H1 (cell line): Measurements from ENCODE around the gene GOLGA8J. TPM values are rescaled to one million over a fixed set of nuclear protein-coding genes. Genes with fewer than 3 reads are reported as not detected.
"Not testable (repeated sequence)": the region's sequence is repeated elsewhere in the genome, so short reads cannot be mapped to it uniquely, and the experiment has no call there.

Experiments
- CTCF ChIA-PET: fragments of 300-600 bp; sonication (Branson Sonifier 250); formaldehyde crosslinking; loops from one replicate; lab custom pipeline; 2021; ENCODE audit not compliant: partially characterized antibody; lab: Charles Lee
- POLR2A ChIA-PET: fragments of 300-600 bp; sonication (Branson Sonifier 250); formaldehyde crosslinking; loops from one replicate; lab custom pipeline; 2021; ENCODE audit warnings: inconsistent platforms; ENCODE audit not compliant: partially characterized antibody; lab: Charles Lee
- DNase-seq, 2 experiments: peaks; one replicate each; pipeline versions ENCODE4 v3.0.0 to v3.0.0-alpha.2; 2010 to 2022; ENCODE audit warnings: low spot score in 2 of 2, low read depth in 1 of 2, mixed read lengths in 1 of 2
- FAIRE-seq: peaks from 2 replicates; lab custom pipeline; 2011; peaks lifted over from hg19 to GRCh38; lab: Jason Lieb, UNC
- H2AFZ ChIP-seq: 2 replicates; pipeline ENCODE4 v1.8.1; 2012; ENCODE audit warnings: low read length, inconsistent platforms
- H2AK5ac ChIP-seq: 2 replicates; pipeline ENCODE4 v1.6.1; 2013; ENCODE audit warnings: low read depth, low read length
- H2BK120ac ChIP-seq: replicated peaks from 2 replicates; pipeline ENCODE3; 2013; ENCODE audit warnings: low read depth, low read length, inconsistent platforms
- H2BK12ac ChIP-seq: 2 replicates; pipeline ENCODE4 v1.6.1; 2013; ENCODE audit warnings: low read depth, low read length
- H2BK15ac ChIP-seq: 2 replicates; pipeline ENCODE4 v1.6.1; 2013; ENCODE audit warnings: low read length
- H2BK20ac ChIP-seq: 2 replicates; pipeline ENCODE4 v1.6.1; 2013; ENCODE audit warnings: low read length
- H2BK5ac ChIP-seq: 2 replicates; pipeline ENCODE4 v1.6.1; 2013; ENCODE audit warnings: low read depth, low read length
- H3K14ac ChIP-seq: 2 replicates; pipeline ENCODE4 v1.6.1; 2013; ENCODE audit warnings: inconsistent platforms; ENCODE audit not compliant: insufficient read length
- H3K18ac ChIP-seq: 2 replicates; pipeline ENCODE4 v1.6.1; 2013; ENCODE audit warnings: low read length; ENCODE audit errors: extremely low read depth
- H3K23ac ChIP-seq: 2 replicates; pipeline ENCODE4 v1.6.1; 2013; ENCODE audit warnings: inconsistent platforms; ENCODE audit not compliant: insufficient read length
- H3K23me2 ChIP-seq: 2 replicates; pipeline ENCODE4 v1.6.1; 2013; ENCODE audit warnings: low read depth, low read length
- H3K27ac ChIP-seq: 2 replicates; pipeline ENCODE4 v1.6.1; 2011; ENCODE audit warnings: low read depth, low read length, inconsistent platforms
- H3K27me3 ChIP-seq, 4 experiments: replicated peaks in 1 of 4; 1 replicate in 1 of 4; 2 replicates in 3 of 4; pipeline versions ENCODE4 v1.6.1 to v1.8.1; 2011 to 2013; ENCODE audit warnings: low read length in 3 of 4, mild to moderate bottlenecking in 3 of 4, inconsistent platforms in 2 of 4, mixed read lengths in 2 of 4, moderate library complexity in 1 of 4; ENCODE audit not compliant: control insufficient read depth in 3 of 4, insufficient read depth in 3 of 4; ENCODE audit errors: extremely low read depth in 1 of 4
- H3K36me3 ChIP-seq, 4 experiments: 2 replicates each; pipeline versions ENCODE4 v1.6.1 to v1.8.1; 2011 to 2013; ENCODE audit warnings: mild to moderate bottlenecking in 4 of 4, low read length in 3 of 4, moderate library complexity in 2 of 4, control low read depth in 1 of 4, inconsistent platforms in 1 of 4; ENCODE audit not compliant: insufficient read depth in 4 of 4, control insufficient read depth in 2 of 4
- H3K4ac ChIP-seq: replicated peaks from 2 replicates; pipeline ENCODE3; 2013; ENCODE audit warnings: low read length, low read depth, mixed read lengths, inconsistent platforms; ENCODE audit not compliant: insufficient read length
- H3K4me1 ChIP-seq, 4 experiments: replicated peaks in 1 of 4; 1 replicate in 1 of 4; 2 replicates in 3 of 4; pipeline versions ENCODE4 v1.6.1 to v1.8.1; 2011 to 2013; ENCODE audit warnings: low read length in 3 of 4, inconsistent platforms in 2 of 4, mixed read lengths in 1 of 4; ENCODE audit not compliant: insufficient read depth in 4 of 4, control insufficient read depth in 3 of 4
- H3K4me2 ChIP-seq, 2 experiments: 2 replicates each; pipeline versions ENCODE4 v1.6.1 to v1.8.1; 2011 to 2013; ENCODE audit warnings: low read depth in 2 of 2, low read length in 2 of 2, control low read depth in 1 of 2, inconsistent platforms in 1 of 2, mild to moderate bottlenecking in 1 of 2; ENCODE audit not compliant: insufficient read depth in 1 of 2
- H3K4me3 ChIP-seq, 4 experiments: fragments of 200-600, 300-600 bp in 1 of 4; sonication (generic), shearing (Covaris generic), sonication (Bioruptor Twin) in 1 of 4; 2 replicates each; pipeline versions ENCODE4 v1.5.1 to v1.8.1; 2011 to 2016; ENCODE audit warnings: low read length in 4 of 4, low read depth in 3 of 4, control low read depth in 2 of 4, inconsistent platforms in 2 of 4, mild to moderate bottlenecking in 2 of 4, mixed read lengths in 1 of 4, moderate library complexity in 1 of 4; ENCODE audit not compliant: insufficient read depth in 2 of 4; ENCODE audit errors: extremely low read depth in 1 of 4
- H3K56ac ChIP-seq: replicated peaks from 2 replicates; pipeline ENCODE3; 2013; ENCODE audit warnings: low read depth, mild to moderate bottlenecking, mixed read lengths, low read length, inconsistent platforms; ENCODE audit not compliant: insufficient read length
- H3K79me1 ChIP-seq: 2 replicates; pipeline ENCODE4 v1.6.1; 2013; ENCODE audit warnings: low read depth, low read length, control low read depth
- H3K79me2 ChIP-seq, 2 experiments: 2 replicates each; pipeline versions ENCODE4 v1.6.1 to v1.8.1; 2012 to 2013; ENCODE audit warnings: low read length in 2 of 2, mild to moderate bottlenecking in 2 of 2, inconsistent platforms in 1 of 2; ENCODE audit not compliant: insufficient read depth in 2 of 2, control insufficient read depth in 1 of 2
- H3K9ac ChIP-seq, 4 experiments: replicated peaks in 1 of 4; 1 replicate in 1 of 4; 2 replicates in 3 of 4; pipeline versions ENCODE4 v1.6.1 to v1.8.1; 2011 to 2013; ENCODE audit warnings: low read depth in 3 of 4, low read length in 3 of 4, control low read depth in 2 of 4, mild to moderate bottlenecking in 2 of 4, moderate library complexity in 2 of 4, inconsistent platforms in 1 of 4; ENCODE audit errors: extremely low read depth in 1 of 4
- H3K9me3 ChIP-seq, 2 experiments: 2 replicates each; pipeline versions ENCODE4 v1.6.1 to v1.8.1; 2012 to 2013; ENCODE audit warnings: mild to moderate bottlenecking in 2 of 2, moderate library complexity in 2 of 2, control low read depth in 1 of 2, inconsistent platforms in 1 of 2, low read depth in 1 of 2, low read length in 1 of 2, mixed read lengths in 1 of 2; ENCODE audit not compliant: insufficient read depth in 2 of 2
- H4K20me1 ChIP-seq, 2 experiments: replicated peaks in 1 of 2; 2 replicates each; pipeline versions ENCODE3 to v1.8.1; 2011 to 2013; ENCODE audit warnings: inconsistent platforms in 2 of 2, low read length in 2 of 2, mild to moderate bottlenecking in 1 of 2; ENCODE audit not compliant: insufficient read depth in 2 of 2, control insufficient read depth in 1 of 2
- H4K5ac ChIP-seq: 2 replicates; pipeline ENCODE4 v1.6.1; 2013; ENCODE audit warnings: low read length, low read depth, mixed read lengths, inconsistent platforms; ENCODE audit not compliant: insufficient read length
- H4K8ac ChIP-seq: 2 replicates; pipeline ENCODE4 v1.8.0; 2013; ENCODE audit warnings: mild to moderate bottlenecking, moderate library complexity, low read length, inconsistent platforms; ENCODE audit not compliant: insufficient read depth; ENCODE audit errors: extremely low read depth
- H4K91ac ChIP-seq: replicated peaks from 2 replicates; pipeline ENCODE3; 2013; ENCODE audit warnings: low read length, mixed read lengths, inconsistent platforms; ENCODE audit not compliant: insufficient read length
- RAD21 ChIP-seq, 2 experiments: IDR thresholded peaks in 1 of 2; conservative IDR thresholded peaks in 1 of 2; 2 replicates each; pipeline ENCODE4 v1.6.1; 2011; ENCODE audit warnings: low read depth in 2 of 2, low read length in 2 of 2, improper control_type of control experiment in 1 of 2, inconsistent platforms in 1 of 2, mild to moderate bottlenecking in 1 of 2, moderate library complexity in 1 of 2
- WGBS, 2 experiments: shearing (Covaris generic) in 1 of 2; methylation state at CpG; one replicate each; pipeline versions ENCODE4 v1.1.6 to v1.1.7; 2013 to 2015; ENCODE audit warnings: low lambda C conversion rate in 2 of 2, mixed read lengths in 2 of 2, inconsistent platforms in 1 of 2, low coverage in 1 of 2, missing lambda C conversion rate in 1 of 2; ENCODE audit not compliant: insufficient replicate concordance in 2 of 2, insufficient coverage in 1 of 2, insufficient read length in 1 of 2; ENCODE audit errors: extremely low coverage in 1 of 2, missing lambda C conversion rate in 1 of 2; 5-methylcytosine and 5-hydroxymethylcytosine counted together
- polyA plus RNA-seq, 7 experiments: library from polyadenylated mRNA; depleted of rRNA in 3 of 7; stranded (reverse) in 5 of 7; unstranded in 2 of 7; fragments of >200 nt in 5 of 7; fragments of 200-250 nt in 2 of 7; gene quantifications; 1 replicate in 5 of 7; 2 replicates in 1 of 7; 4 replicates in 1 of 7; pipeline versions ENCODE4 v1.2.1 to v1.2.3, GENCODE V29; 2011 to 2013; ENCODE audit warnings: missing spikeins in 2 of 7, mixed read lengths in 2 of 7
- total RNA-seq: library from RNA; stranded (reverse); fragmentation: NEBNext Ultra II Directional; extraction: Animal tissue kit (Norgen Biotek cat#: 25700); gene quantifications from 2 replicates; pipeline ENCODE4 v1.2.1, GENCODE V29; 2021

GOLGA8J gene
- total and polyA plus RNA-seq, 2 of the 8 experiments (the other 6 are each of a cell fraction or from before 2014, with no cell fraction given): not detected

DNA sequence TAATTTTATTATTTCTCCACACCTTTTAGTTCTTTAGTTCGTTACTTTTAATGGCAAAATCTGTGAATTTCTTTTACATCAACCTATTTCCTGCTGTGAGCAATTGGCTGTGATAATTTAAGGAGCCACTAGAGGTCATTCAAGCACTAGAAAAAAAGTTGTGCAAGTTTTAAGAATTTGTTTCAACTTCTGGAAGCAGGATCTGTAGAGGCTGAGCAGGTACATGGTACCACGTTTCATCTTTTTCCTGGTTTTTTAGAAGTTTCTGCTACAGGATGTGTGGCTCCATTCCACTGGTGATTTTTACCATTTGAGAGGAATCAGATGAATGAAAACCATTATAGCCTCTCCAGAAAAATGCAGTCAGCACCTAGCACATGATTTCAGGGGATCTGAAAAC lies 47.3 kb downstream of the GOLGA8J start:
- H4K91ac ChIP-seq, H2BK15ac ChIP-seq, H4K20me1 ChIP-seq, H3K27me3 ChIP-seq, FAIRE-seq, H3K4me2 ChIP-seq, H3K23me2 ChIP-seq, H3K4ac ChIP-seq, H3K18ac ChIP-seq, H3K79me1 ChIP-seq, H2BK120ac ChIP-seq, H2BK12ac ChIP-seq, H3K9me3 ChIP-seq, DNase-seq, H3K14ac ChIP-seq, H3K23ac ChIP-seq, H4K5ac ChIP-seq, H3K27ac ChIP-seq, H3K9ac ChIP-seq, H3K36me3 ChIP-seq, H3K79me2 ChIP-seq, CTCF ChIA-PET, POLR2A ChIA-PET, H2AFZ ChIP-seq, H3K4me1 ChIP-seq, H3K56ac ChIP-seq, H2AK5ac ChIP-seq, H2BK5ac ChIP-seq, H4K8ac ChIP-seq, H2BK20ac ChIP-seq, H3K4me3 ChIP-seq: not testable (repeated sequence)
- 40% methylated on average over 1 of the region's 2 CpGs; no CpG with 5 or more reads in 1 of the 2 experiments for WGBS, 2 experiments
- TF ChIP-seq RAD21 (IDR thresholded peaks at IDR 0.05 in 1 of 2, conservative IDR thresholded peaks at IDR 0.05 in 1 of 2; ENCODE audit: low read depth in 2 of 2, low read length in 2 of 2): 0 out of 4 replicates have a peak, but pooled peaks of 1 of the 2 experiments have one; percentile 1

DNA sequence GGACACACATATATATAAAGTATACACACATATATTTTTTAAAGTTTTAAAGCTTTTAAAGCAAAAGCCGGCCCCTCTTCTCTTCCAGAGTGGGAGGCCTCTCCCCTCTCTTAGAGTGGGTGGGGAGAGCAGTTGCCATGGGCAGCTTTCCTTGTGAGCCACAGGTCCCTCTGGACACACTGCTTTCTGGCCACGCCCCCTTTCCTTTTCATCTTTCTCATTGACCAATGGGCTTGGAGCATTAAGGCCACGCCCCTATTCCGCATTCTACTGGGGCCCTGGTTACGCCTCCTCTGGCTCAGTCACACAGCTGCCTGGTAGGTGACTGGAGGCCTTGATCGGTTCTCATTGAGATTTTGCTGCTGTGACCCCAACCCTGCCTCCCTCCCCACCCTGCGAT lies 52.0 kb downstream of the GOLGA8J start, which contains the start of gene GOLGA8T:
Gene GOLGA8T, plus strand, starts transcription at position 301 of the 400 bp plus-strand sequence. Its CDS starts 98 bp downstream, at position 399.
- H4K91ac ChIP-seq, FAIRE-seq, H2BK20ac ChIP-seq, POLR2A ChIA-PET, H3K18ac ChIP-seq, H3K36me3 ChIP-seq, H3K79me2 ChIP-seq, H3K14ac ChIP-seq, H3K4ac ChIP-seq, H3K56ac ChIP-seq, H3K23ac ChIP-seq, H3K9me3 ChIP-seq, H3K4me1 ChIP-seq, H2BK12ac ChIP-seq, H2BK120ac ChIP-seq, H3K9ac ChIP-seq, H2AFZ ChIP-seq, H3K4me2 ChIP-seq, H4K20me1 ChIP-seq, H3K27ac ChIP-seq, H3K27me3 ChIP-seq, H4K5ac ChIP-seq, H3K79me1 ChIP-seq, H2AK5ac ChIP-seq, H2BK5ac ChIP-seq, H3K23me2 ChIP-seq, H3K4me3 ChIP-seq, CTCF ChIA-PET, H2BK15ac ChIP-seq, DNase-seq, H4K8ac ChIP-seq: not testable (repeated sequence)
- no CpG with 5 or more reads among the region's 7 CpGs for WGBS, 2 experiments
